ENCODE results near the gene SEMA4G.

- TF ChIP-seq, protein P1, sequence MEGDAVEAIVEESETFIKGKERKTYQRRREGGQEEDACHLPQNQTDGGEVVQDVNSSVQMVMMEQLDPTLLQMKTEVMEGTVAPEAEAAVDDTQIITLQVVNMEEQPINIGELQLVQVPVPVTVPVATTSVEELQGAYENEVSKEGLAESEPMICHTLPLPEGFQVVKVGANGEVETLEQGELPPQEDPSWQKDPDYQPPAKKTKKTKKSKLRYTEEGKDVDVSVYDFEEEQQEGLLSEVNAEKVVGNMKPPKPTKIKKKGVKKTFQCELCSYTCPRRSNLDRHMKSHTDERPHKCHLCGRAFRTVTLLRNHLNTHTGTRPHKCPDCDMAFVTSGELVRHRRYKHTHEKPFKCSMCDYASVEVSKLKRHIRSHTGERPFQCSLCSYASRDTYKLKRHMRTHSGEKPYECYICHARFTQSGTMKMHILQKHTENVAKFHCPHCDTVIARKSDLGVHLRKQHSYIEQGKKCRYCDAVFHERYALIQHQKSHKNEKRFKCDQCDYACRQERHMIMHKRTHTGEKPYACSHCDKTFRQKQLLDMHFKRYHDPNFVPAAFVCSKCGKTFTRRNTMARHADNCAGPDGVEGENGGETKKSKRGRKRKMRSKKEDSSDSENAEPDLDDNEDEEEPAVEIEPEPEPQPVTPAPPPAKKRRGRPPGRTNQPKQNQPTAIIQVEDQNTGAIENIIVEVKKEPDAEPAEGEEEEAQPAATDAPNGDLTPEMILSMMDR (IDR thresholded peaks at IDR 0.05; ENCODE audit: low read depth, low read length), result no peak
- TF ChIP-seq EZH2phosphoT487 (IDR thresholded peaks at IDR 0.05; ENCODE audit: low read depth), result no peak
Observed at GRCh38 chr10:100976906-100977305, 7.6 kb downstream of the SEMA4G start.

All from OCI-LY3 (cell line).